Measurements from ENCODE around the gene HS3ST3A1. TPM values are rescaled to one million over a fixed set of nuclear protein-coding genes. Genes with fewer than 3 reads are reported as not detected.

The HS3ST3A1 gene
- total and polyA plus RNA-seq, 4 donors = 0.40 to 6.5 (median 2.5) TPM

- Histone ChIP-seq H3K36me3 (ENCODE audit: control insufficient read depth in 4 of 4, insufficient read depth in 3 of 4, low read depth in 1 of 4, low read length in 3 of 4) (no peaks in the 10 kb centered on the region), H3K9me3 (ENCODE audit: control insufficient read depth in 4 of 4, low read length in 3 of 4) (no peaks in the 10 kb centered on the region), H3K27me3 (ENCODE audit: control insufficient read depth in 4 of 4, insufficient read depth in 4 of 4, low read length in 3 of 4) (no peaks in the 10 kb centered on the region), H3K27ac (ENCODE audit: low read depth in 1 of 2, low read length in 2 of 2) (no peak overlapping the region), H3K4me1 (ENCODE audit: control insufficient read depth in 4 of 4, insufficient read depth in 4 of 4, low read length in 3 of 4) (peaks cover 0 to 2% (median 0%) of the 10 kb centered on the region in 4 donors), H3K9ac (ENCODE audit: low read depth in 1 of 2, low read length in 2 of 2) (no peak overlapping the region), H3K4me3 (ENCODE audit: low read depth in 1 of 3, low read length in 3 of 3) (no peak overlapping the region)
- 91% methylated on average over 2 of the region's 2 CpGs for WGBS
- no peak for TF ChIP-seq RXRA (IDR thresholded peaks at IDR 0.05)
- no peak for TF ChIP-seq RAD21 (IDR thresholded peaks at IDR 0.05)
- TF ChIP-seq, protein P1, sequence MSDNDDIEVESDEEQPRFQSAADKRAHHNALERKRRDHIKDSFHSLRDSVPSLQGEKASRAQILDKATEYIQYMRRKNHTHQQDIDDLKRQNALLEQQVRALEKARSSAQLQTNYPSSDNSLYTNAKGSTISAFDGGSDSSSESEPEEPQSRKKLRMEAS (IDR thresholded peaks at IDR 0.05) = no peak
- TF ChIP-seq CTCF (IDR thresholded peaks at IDR 0.05; ENCODE audit: low read depth, low read length, missing input control) = no peak
- TF ChIP-seq ZBTB33 (IDR thresholded peaks at IDR 0.05) = no peak
- TF ChIP-seq SP1 (IDR thresholded peaks at IDR 0.05) = no peak
- no peak for DNase-seq (ENCODE audit: low spot score)
Measured at GRCh38 chr17:13531721-13532120, 70.0 kb downstream of the HS3ST3A1 start.

DNA sequence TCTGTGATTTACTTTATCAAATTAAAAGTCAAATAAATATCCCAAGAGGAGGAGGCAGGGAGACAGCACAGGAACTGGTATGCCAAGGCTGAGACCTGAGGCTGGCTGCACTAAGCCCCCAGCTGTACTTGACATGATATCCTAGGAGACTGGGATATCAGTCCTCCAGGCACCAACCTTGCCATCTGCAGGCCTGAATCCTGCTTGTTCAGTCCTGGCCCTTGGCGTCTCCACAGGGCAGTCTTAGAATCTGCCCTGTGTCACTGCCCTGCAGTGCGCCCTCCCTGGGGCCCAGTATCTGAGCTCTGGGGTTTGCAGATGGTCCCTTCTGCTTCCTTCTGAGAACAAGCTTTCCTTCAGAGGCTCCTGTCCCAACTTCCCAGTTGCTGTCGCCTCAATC lies 75.9 kb downstream of the HS3ST3A1 start:
- WGBS = 64% methylated on average over 3 of the region's 3 CpGs
- no peak for DNase-seq (ENCODE audit: low spot score)
- Histone ChIP-seq H3K27ac (ENCODE audit: low read depth in 1 of 2, low read length in 2 of 2) (no peak overlapping the region), H3K4me3 (ENCODE audit: low read depth in 1 of 3, low read length in 3 of 3) (no peak overlapping the region), H3K4me1 (ENCODE audit: control insufficient read depth in 4 of 4, insufficient read depth in 4 of 4, low read length in 3 of 4) (peaks cover 0 to 2% (median 0%) of the 10 kb centered on the region in 4 donors), H3K9me3 (ENCODE audit: control insufficient read depth in 4 of 4, low read length in 3 of 4) (no peaks in the 10 kb centered on the region), H3K27me3 (ENCODE audit: control insufficient read depth in 4 of 4, insufficient read depth in 4 of 4, low read length in 3 of 4) (no peaks in the 10 kb centered on the region), H3K9ac (ENCODE audit: low read depth in 1 of 2, low read length in 2 of 2) (no peak overlapping the region), H3K36me3 (ENCODE audit: control insufficient read depth in 4 of 4, insufficient read depth in 3 of 4, low read depth in 1 of 4, low read length in 3 of 4) (no peaks in the 10 kb centered on the region)
- TF ChIP-seq TAF1 (conservative IDR thresholded peaks at IDR 0.05) = no peak
- no peak for TF ChIP-seq JUND (IDR thresholded peaks at IDR 0.05)
- TF ChIP-seq, protein P1 (IDR thresholded peaks at IDR 0.05) = no peak
- no peak for TF ChIP-seq FOXA1 (IDR thresholded peaks at IDR 0.05)
- TF ChIP-seq HNF4A (conservative IDR thresholded peaks at IDR 0.05) = no peak
- no peak for TF ChIP-seq NR2F2 (IDR thresholded peaks at IDR 0.05)
- no peak for TF ChIP-seq GABPA (IDR thresholded peaks at IDR 0.05 in 1 of 2, conservative IDR thresholded peaks at IDR 0.05 in 1 of 2)
- no peak for TF ChIP-seq CTCF (IDR thresholded peaks at IDR 0.05; ENCODE audit: low read depth, low read length, missing input control)
- TF ChIP-seq, protein P2, sequence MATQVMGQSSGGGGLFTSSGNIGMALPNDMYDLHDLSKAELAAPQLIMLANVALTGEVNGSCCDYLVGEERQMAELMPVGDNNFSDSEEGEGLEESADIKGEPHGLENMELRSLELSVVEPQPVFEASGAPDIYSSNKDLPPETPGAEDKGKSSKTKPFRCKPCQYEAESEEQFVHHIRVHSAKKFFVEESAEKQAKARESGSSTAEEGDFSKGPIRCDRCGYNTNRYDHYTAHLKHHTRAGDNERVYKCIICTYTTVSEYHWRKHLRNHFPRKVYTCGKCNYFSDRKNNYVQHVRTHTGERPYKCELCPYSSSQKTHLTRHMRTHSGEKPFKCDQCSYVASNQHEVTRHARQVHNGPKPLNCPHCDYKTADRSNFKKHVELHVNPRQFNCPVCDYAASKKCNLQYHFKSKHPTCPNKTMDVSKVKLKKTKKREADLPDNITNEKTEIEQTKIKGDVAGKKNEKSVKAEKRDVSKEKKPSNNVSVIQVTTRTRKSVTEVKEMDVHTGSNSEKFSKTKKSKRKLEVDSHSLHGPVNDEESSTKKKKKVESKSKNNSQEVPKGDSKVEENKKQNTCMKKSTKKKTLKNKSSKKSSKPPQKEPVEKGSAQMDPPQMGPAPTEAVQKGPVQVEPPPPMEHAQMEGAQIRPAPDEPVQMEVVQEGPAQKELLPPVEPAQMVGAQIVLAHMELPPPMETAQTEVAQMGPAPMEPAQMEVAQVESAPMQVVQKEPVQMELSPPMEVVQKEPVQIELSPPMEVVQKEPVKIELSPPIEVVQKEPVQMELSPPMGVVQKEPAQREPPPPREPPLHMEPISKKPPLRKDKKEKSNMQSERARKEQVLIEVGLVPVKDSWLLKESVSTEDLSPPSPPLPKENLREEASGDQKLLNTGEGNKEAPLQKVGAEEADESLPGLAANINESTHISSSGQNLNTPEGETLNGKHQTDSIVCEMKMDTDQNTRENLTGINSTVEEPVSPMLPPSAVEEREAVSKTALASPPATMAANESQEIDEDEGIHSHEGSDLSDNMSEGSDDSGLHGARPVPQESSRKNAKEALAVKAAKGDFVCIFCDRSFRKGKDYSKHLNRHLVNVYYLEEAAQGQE (IDR thresholded peaks at IDR 0.05) = no peak
- no peak for TF ChIP-seq SP1 (IDR thresholded peaks at IDR 0.05)
- no peak for TF ChIP-seq RXRA (IDR thresholded peaks at IDR 0.05)
- no peak for TF ChIP-seq EGR1 (IDR thresholded peaks at IDR 0.05; ENCODE audit: low read depth in 2 of 2)
- TF ChIP-seq HNF4G (IDR thresholded peaks at IDR 0.05) = no peak
- no peak for TF ChIP-seq RAD21 (IDR thresholded peaks at IDR 0.05)
- no peak for TF ChIP-seq FOXA2 (IDR thresholded peaks at IDR 0.05)
- no peak for TF ChIP-seq ZBTB33 (IDR thresholded peaks at IDR 0.05)
- no peak for TF ChIP-seq ATF3 (IDR thresholded peaks at IDR 0.05)
